Liver (tissue), 9 donors: ENCODE data around the gene C6orf132. TPM values are rescaled to one million over a fixed set of nuclear protein-coding genes. Genes with fewer than 3 reads are reported as not detected.

Experiments
- DNase-seq: peaks from one replicate; pipeline ENCODE4 v3.0.0-alpha.2; 2017; ENCODE audit warnings: low spot score
- H3K27ac ChIP-seq, 2 donors: one replicate each; pipeline ENCODE4 v1.7.0; 2013; ENCODE audit warnings: inconsistent platforms in 2 of 2, low read length in 2 of 2, control low read depth in 1 of 2, low read depth in 1 of 2, mild to moderate bottlenecking in 1 of 2
- H3K27me3 ChIP-seq, 4 donors: one replicate each; pipeline versions ENCODE4 v1.6.1 to v1.7.0; 2013; ENCODE audit warnings: low read length in 3 of 4, inconsistent platforms in 1 of 4, mild to moderate bottlenecking in 1 of 4, moderate library complexity in 1 of 4; ENCODE audit not compliant: control insufficient read depth in 4 of 4, insufficient read depth in 4 of 4
- H3K36me3 ChIP-seq, 4 donors: one replicate each; pipeline versions ENCODE4 v1.6.1 to v1.7.0; 2013; ENCODE audit warnings: low read length in 3 of 4, mild to moderate bottlenecking in 3 of 4, low read depth in 1 of 4, moderate library complexity in 1 of 4; ENCODE audit not compliant: control insufficient read depth in 4 of 4, insufficient read depth in 3 of 4
- H3K4me1 ChIP-seq, 4 donors: one replicate each; pipeline versions ENCODE4 v1.6.1 to v1.7.0; 2013; ENCODE audit warnings: low read length in 3 of 4, mild to moderate bottlenecking in 3 of 4, moderate library complexity in 1 of 4; ENCODE audit not compliant: control insufficient read depth in 4 of 4, insufficient read depth in 4 of 4
- H3K4me3 ChIP-seq, 3 donors: one replicate each; pipeline versions ENCODE4 v1.6.1 to v1.7.0; 2013; ENCODE audit warnings: low read length in 3 of 3, control low read depth in 1 of 3, low read depth in 1 of 3, mild to moderate bottlenecking in 1 of 3
- H3K9ac ChIP-seq, 2 donors: one replicate each; pipeline ENCODE4 v1.7.0; 2013; ENCODE audit warnings: low read length in 2 of 2, mild to moderate bottlenecking in 2 of 2, moderate library complexity in 2 of 2, control low read depth in 1 of 2, low read depth in 1 of 2
- H3K9me3 ChIP-seq, 4 donors: one replicate each; pipeline versions ENCODE4 v1.6.1 to v1.7.0; 2013; ENCODE audit warnings: low read length in 3 of 4; ENCODE audit not compliant: control insufficient read depth in 4 of 4
- EGR1 ChIP-seq, 2 donors: IDR thresholded peaks; 2 replicates each; pipeline ENCODE4 v1.6.1; 2016 to 2018; ENCODE audit warnings: antibody characterized with exemption in 2 of 2, low read depth in 2 of 2
- FOXA1 ChIP-seq: IDR thresholded peaks from 2 replicates; pipeline ENCODE4 v1.6.1; 2016; ENCODE audit warnings: antibody characterized with exemption
- FOXA2 ChIP-seq: IDR thresholded peaks from 2 replicates; pipeline ENCODE4 v1.6.1; 2016; ENCODE audit warnings: antibody characterized with exemption
- GABPA ChIP-seq, 2 donors: IDR thresholded peaks in 1 of 2; conservative IDR thresholded peaks in 1 of 2; 2 replicates each; pipeline ENCODE4 v1.6.1; 2016; ENCODE audit warnings: antibody characterized with exemption in 2 of 2, mild to moderate bottlenecking in 1 of 2, moderate library complexity in 1 of 2
- HNF4A ChIP-seq, 2 donors: conservative IDR thresholded peaks; 2 replicates each; pipeline ENCODE4 v1.6.1; 2016; ENCODE audit warnings: antibody characterized with exemption in 2 of 2, mild to moderate bottlenecking in 2 of 2
- HNF4G ChIP-seq: IDR thresholded peaks from 2 replicates; pipeline ENCODE4 v1.6.1; 2016; ENCODE audit warnings: antibody characterized with exemption
- JUND ChIP-seq, 2 donors: IDR thresholded peaks; 2 replicates each; pipeline ENCODE4 v1.6.1; 2016; ENCODE audit warnings: antibody characterized with exemption in 2 of 2
- NR2F2 ChIP-seq: IDR thresholded peaks from 2 replicates; pipeline ENCODE4 v1.6.1; 2016; ENCODE audit warnings: antibody characterized with exemption
- RAD21 ChIP-seq, 2 donors: IDR thresholded peaks; 2 replicates each; pipeline ENCODE4 v1.6.1; 2016; ENCODE audit warnings: antibody characterized with exemption in 2 of 2, mild to moderate bottlenecking in 2 of 2
- REST ChIP-seq: IDR thresholded peaks from 2 replicates; pipeline ENCODE4 v1.6.1; 2016; ENCODE audit warnings: antibody characterized with exemption, mild to moderate bottlenecking
- RXRA ChIP-seq, 2 donors: IDR thresholded peaks; 2 replicates each; pipeline ENCODE4 v1.6.1; 2017 to 2018; ENCODE audit warnings: antibody characterized with exemption in 2 of 2, mild to moderate bottlenecking in 1 of 2
- SP1 ChIP-seq: IDR thresholded peaks from 2 replicates; pipeline ENCODE4 v1.6.1; 2018; ENCODE audit warnings: antibody characterized with exemption, mild to moderate bottlenecking
- YY1 ChIP-seq: IDR thresholded peaks from 2 replicates; pipeline ENCODE4 v1.6.1; 2016; ENCODE audit warnings: antibody characterized with exemption, mild to moderate bottlenecking
- ZBTB33 ChIP-seq: IDR thresholded peaks from 2 replicates; pipeline ENCODE4 v1.6.1; 2016; ENCODE audit warnings: antibody characterized with exemption
- WGBS: extraction: QIAGEN DNeasy Blood & Tissue Kit; methylation state at CpG from one replicate; pipeline ENCODE4 v1.1.7; 2013; 5-methylcytosine and 5-hydroxymethylcytosine counted together
- polyA plus RNA-seq, 2 donors: library from polyadenylated mRNA; stranded (reverse) in 1 of 2; unstranded in 1 of 2; fragments of 200-250 nt in 1 of 2; fragments of >200 nt in 1 of 2; fragmentation: Nextera tagmentation in 1 of 2; extraction: Ambion mirVana in 1 of 2; gene quantifications; one replicate each; pipeline versions ENCODE4 v1.2.1 to v1.2.3, GENCODE V29; 2013 to 2015
- total RNA-seq, 2 donors: library from RNA; depleted of rRNA; stranded (reverse); fragments of >200 nt; gene quantifications; one replicate each; pipeline ENCODE4 v1.2.3, GENCODE V29; 2014
- TF ChIP-seq, protein P1 (sequence below): IDR thresholded peaks from 2 replicates; pipeline ENCODE4 v1.6.1; 2016; ENCODE audit warnings: antibody characterized with exemption
- TF ChIP-seq, protein P2 (sequence below): IDR thresholded peaks from 2 replicates; pipeline ENCODE4 v1.6.1; 2016; ENCODE audit warnings: antibody characterized with exemption
- TF ChIP-seq, protein P3 (sequence below): fragments of 150-350 bp; IDR thresholded peaks from 2 replicates; pipeline ENCODE4 v1.5.1; 2017; ENCODE audit warnings: improper control_type of control experiment, low read depth, low read length; ENCODE audit not compliant: missing input control
- donor health status: healthy.
- donor health status: healthy.
- donor health status: healthy.
- donor health status: healthy.
- donor health status: healthy.

The C6orf132 gene
- total and polyA plus RNA-seq, 4 donors: 0.07 to 0.25 (median 0.24) TPM; not detected in 1

GRCh38 chr6:42084889-42085288 lies 57.5 kb downstream of the C6orf132 start (continued):
- TF ChIP-seq ZBTB33 (no peak), JUND (IDR thresholded peaks at IDR 0.05) (no peak), HNF4G (no peak)

GRCh38 chr6:42083530-42083929 lies 58.9 kb downstream of the C6orf132 start:
- H3K27me3 ChIP-seq: no peaks in the 10 kb centered on the region
- H3K9me3 ChIP-seq: no peaks in the 10 kb centered on the region
- no peaks in the 10 kb centered on the region for H3K4me1 ChIP-seq
- no peak for DNase-seq
- H3K9ac ChIP-seq: no peak overlapping the region
- no peak overlapping the region for H3K4me3 ChIP-seq
- 90% methylated on average over 5 of the region's 5 CpGs for WGBS
- H3K27ac ChIP-seq: no peak overlapping the region
- peaks cover under 1 to 11% (median 7%) of the 10 kb centered on the region in 4 donors for H3K36me3 ChIP-seq
- TF ChIP-seq GABPA (IDR thresholded peaks at IDR 0.05 in 1 of 2, conservative IDR thresholded peaks at IDR 0.05 in 1 of 2): no peak
- TF ChIP-seq, protein P1, sequence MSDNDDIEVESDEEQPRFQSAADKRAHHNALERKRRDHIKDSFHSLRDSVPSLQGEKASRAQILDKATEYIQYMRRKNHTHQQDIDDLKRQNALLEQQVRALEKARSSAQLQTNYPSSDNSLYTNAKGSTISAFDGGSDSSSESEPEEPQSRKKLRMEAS: no peak
- TF ChIP-seq JUND (IDR thresholded peaks at IDR 0.05): no peak
- TF ChIP-seq EGR1 (IDR thresholded peaks at IDR 0.05; ENCODE audit: low read depth in 2 of 2): no peak
- TF ChIP-seq RXRA (IDR thresholded peaks at IDR 0.05): no peak
- no peak for TF ChIP-seq NR2F2
- no peak for TF ChIP-seq FOXA1
- TF ChIP-seq, protein P2, sequence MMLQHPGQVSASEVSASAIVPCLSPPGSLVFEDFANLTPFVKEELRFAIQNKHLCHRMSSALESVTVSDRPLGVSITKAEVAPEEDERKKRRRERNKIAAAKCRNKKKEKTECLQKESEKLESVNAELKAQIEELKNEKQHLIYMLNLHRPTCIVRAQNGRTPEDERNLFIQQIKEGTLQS: no peak
- TF ChIP-seq, protein P3, sequence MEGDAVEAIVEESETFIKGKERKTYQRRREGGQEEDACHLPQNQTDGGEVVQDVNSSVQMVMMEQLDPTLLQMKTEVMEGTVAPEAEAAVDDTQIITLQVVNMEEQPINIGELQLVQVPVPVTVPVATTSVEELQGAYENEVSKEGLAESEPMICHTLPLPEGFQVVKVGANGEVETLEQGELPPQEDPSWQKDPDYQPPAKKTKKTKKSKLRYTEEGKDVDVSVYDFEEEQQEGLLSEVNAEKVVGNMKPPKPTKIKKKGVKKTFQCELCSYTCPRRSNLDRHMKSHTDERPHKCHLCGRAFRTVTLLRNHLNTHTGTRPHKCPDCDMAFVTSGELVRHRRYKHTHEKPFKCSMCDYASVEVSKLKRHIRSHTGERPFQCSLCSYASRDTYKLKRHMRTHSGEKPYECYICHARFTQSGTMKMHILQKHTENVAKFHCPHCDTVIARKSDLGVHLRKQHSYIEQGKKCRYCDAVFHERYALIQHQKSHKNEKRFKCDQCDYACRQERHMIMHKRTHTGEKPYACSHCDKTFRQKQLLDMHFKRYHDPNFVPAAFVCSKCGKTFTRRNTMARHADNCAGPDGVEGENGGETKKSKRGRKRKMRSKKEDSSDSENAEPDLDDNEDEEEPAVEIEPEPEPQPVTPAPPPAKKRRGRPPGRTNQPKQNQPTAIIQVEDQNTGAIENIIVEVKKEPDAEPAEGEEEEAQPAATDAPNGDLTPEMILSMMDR: no peak
- no peak for TF ChIP-seq RAD21 (IDR thresholded peaks at IDR 0.05)
- TF ChIP-seq HNF4A (conservative IDR thresholded peaks at IDR 0.05): no peak
- no peak for TF ChIP-seq FOXA2
- no peak for TF ChIP-seq YY1
- no peak for TF ChIP-seq HNF4G
- TF ChIP-seq REST: no peak
- no peak for TF ChIP-seq SP1
- no peak for TF ChIP-seq ZBTB33
